GM12891 (cell line): ENCODE data around the gene KCTD1.

ENCODE experiments used
- POLR2A ChIP-seq: IDR thresholded peaks from 2 replicates; pipeline ENCODE4 v1.6.1; 2011; ENCODE audit warnings: low read depth, low read length, control low read depth
- POLR2AphosphoS5 ChIP-seq: IDR thresholded peaks from 2 replicates; pipeline ENCODE4 v1.6.1; 2011; ENCODE audit warnings: low read depth, low read length, control low read depth
- TAF1 ChIP-seq: IDR thresholded peaks from 2 replicates; pipeline ENCODE4 v1.6.1; 2011; ENCODE audit warnings: low read depth, low read length, control low read depth

DNA sequence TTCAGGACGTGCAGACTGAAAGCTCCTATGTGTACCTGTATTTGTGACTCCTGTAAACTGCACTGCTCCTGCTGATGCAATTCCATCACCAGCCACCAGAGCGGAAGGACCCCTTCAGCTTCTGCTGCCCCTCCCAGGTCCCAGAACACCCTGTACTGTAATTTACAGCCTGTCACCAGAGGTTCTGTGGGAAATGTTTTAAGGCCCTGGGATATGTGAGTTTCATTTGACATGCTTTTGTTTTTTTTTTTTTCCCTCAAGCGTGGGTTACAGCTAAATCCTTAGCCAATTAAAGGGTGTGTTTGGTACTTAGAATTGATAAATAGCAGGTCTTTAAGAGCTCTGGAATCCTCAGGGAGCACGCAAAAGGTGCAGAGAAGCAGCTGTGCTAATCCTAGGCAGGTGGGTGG lies 79.4 kb downstream of the KCTD1 start:
- TF ChIP-seq POLR2AphosphoS5 (no peak), TAF1 (no peak), POLR2A (no peak)
